Measurements from ENCODE around the gene RAB11FIP3. TPM values are rescaled to one million over a fixed set of nuclear protein-coding genes. Genes with fewer than 3 reads are reported as not detected.

Gene RAB11FIP3
- total and polyA plus RNA-seq, 10 of the 15 experiments (the other 5 are each of a cell fraction or from before 2014, with no cell fraction given) = 1.2 to 27.3 (median 7.7) TPM

DNA sequence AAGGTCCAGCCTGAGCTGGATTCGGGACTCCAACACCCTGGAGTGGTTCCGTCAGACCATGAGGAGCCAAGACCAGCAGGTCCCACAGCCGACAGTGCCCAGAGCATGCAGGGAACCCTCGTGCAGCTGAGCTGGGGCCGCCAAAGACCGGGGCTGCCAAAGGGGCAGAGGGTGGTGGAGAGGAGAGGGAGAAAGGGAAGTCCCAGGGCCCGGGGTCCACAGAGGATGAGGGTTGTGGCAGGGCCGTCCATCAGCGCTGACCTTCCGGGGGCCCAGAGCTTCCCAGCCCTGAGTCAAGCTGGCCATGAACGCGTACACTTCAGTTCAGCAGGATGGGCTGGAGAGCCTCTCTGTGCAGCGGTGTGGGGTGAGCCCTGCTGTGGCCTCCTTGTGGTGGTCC, 95.4 kb downstream of the RAB11FIP3 start (continued):
- TF ChIP-seq, protein P1, sequence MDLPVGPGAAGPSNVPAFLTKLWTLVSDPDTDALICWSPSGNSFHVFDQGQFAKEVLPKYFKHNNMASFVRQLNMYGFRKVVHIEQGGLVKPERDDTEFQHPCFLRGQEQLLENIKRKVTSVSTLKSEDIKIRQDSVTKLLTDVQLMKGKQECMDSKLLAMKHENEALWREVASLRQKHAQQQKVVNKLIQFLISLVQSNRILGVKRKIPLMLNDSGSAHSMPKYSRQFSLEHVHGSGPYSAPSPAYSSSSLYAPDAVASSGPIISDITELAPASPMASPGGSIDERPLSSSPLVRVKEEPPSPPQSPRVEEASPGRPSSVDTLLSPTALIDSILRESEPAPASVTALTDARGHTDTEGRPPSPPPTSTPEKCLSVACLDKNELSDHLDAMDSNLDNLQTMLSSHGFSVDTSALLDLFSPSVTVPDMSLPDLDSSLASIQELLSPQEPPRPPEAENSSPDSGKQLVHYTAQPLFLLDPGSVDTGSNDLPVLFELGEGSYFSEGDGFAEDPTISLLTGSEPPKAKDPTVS (IDR thresholded peaks at IDR 0.05; ENCODE audit: low read depth, low read length) = no peak

DNA sequence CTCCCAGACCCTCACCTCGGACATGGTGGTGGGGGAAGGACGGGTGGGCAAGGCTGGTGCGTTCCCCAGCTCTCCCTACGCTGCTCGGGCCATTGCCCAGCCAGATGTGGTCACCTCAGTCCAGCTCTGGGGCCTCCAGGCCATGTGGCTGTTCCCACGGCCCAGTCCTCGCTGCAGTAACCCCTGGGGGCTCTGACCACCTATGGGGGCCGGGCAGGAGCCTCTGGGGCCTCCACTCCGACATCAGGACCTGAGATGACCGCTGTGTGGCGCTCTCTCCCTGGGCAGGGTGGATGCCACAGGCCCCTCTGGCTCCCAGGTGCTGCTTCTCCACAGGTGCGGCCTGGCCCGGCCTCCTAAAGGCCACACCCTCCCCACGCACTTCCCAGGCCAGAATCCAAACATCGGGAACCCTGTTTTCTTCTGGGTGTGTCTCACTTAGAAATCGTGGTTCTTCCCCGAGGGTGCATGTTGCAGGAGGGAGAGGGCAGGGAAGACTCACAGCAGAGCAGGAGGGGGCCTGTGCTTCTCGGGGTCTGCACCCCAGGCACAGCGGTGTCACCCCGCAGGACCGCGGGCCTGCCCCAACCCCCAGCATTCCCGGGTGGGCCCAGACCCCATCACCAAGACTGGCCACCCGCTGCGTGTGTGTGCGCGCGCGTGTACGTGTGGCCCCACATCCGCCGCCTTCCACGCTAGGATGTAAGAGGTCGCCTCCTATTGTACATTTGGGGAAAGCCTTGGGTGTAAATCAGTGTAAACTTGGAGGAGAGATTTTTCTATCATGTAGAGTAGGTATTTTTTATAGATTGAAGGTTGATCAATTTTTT, 96.1 kb downstream of the RAB11FIP3 start:
- ChIA-PET SMC1A (ENCODE audit: uncharacterized antibody, unreplicated experiment) (no interaction called here), POLR2A (no interaction called here), CTCF (no interaction called here), RAD21 (ENCODE audit: unreplicated experiment) (no interaction called here)
- H3K9me3 ChIP-seq (replicated peaks; ENCODE audit: control insufficient read depth, insufficient read depth, low read length) = no peaks in the 10 kb centered on the region
- no peak overlapping the region for H3K9ac ChIP-seq (ENCODE audit: control insufficient read depth, insufficient read depth, low read length)
- no peak for ATAC-seq
- H3K36me3 ChIP-seq (ENCODE audit: control insufficient read depth in 2 of 2, insufficient read depth in 2 of 2, low read length in 1 of 2) = peaks cover 0 to 2% of the 10 kb centered on the region in 2 experiments; a peak in 3 of 4 replicates
- no peaks in the 10 kb centered on the region; the same call in 1 of the 2 replicates for H4K20me1 ChIP-seq (ENCODE audit: control insufficient read depth, insufficient read depth)
- H3K4me3 ChIP-seq = no peak overlapping the region
- no peak overlapping the region for H3K27ac ChIP-seq (ENCODE audit: control insufficient read depth, insufficient read depth)
- peaks cover 14% of the 10 kb centered on the region for H3K79me2 ChIP-seq (ENCODE audit: control insufficient read depth, insufficient read depth, low read length)
- intact Hi-C loops (cut with micrococcal nuclease; ENCODE audit: unreplicated experiment) = no loop called here
- no peaks in the 10 kb centered on the region for H3K27me3 ChIP-seq (replicated peaks in 1 of 2; ENCODE audit: control insufficient read depth in 2 of 2, insufficient read depth in 2 of 2, low read length in 1 of 2)
- FAIRE-seq = no peak
- in situ Hi-C loops (cut with MboI) = no loop called here
- DNase-seq (ENCODE audit: low read depth, low spot score) = no peak
- no peak overlapping the region for H2AFZ ChIP-seq (ENCODE audit: control insufficient read depth, low read depth, low read length)
- 87% methylated on average over 34 of the region's 34 CpGs for WGBS (ENCODE audit: insufficient coverage, insufficient replicate concordance, low lambda C conversion rate, missing lambda C conversion rate)
- no TSS peak for BruUV-seq (replicated peaks)
- no peak overlapping the region for H3K4me2 ChIP-seq (ENCODE audit: control insufficient read depth, insufficient read depth)
- peaks cover 25% of the 10 kb centered on the region for H3K4me1 ChIP-seq (ENCODE audit: control insufficient read depth, insufficient read depth, low read length)
- TF ChIP-seq, protein P2, sequence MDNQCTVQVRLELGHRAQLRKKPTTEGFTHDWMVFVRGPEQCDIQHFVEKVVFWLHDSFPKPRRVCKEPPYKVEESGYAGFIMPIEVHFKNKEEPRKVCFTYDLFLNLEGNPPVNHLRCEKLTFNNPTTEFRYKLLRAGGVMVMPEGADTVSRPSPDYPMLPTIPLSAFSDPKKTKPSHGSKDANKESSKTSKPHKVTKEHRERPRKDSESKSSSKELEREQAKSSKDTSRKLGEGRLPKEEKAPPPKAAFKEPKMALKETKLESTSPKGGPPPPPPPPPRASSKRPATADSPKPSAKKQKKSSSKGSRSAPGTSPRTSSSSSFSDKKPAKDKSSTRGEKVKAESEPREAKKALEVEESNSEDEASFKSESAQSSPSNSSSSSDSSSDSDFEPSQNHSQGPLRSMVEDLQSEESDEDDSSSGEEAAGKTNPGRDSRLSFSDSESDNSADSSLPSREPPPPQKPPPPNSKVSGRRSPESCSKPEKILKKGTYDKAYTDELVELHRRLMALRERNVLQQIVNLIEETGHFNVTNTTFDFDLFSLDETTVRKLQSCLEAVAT (IDR thresholded peaks at IDR 0.05) = no peak
- TF ChIP-seq ZSCAN29 (IDR thresholded peaks at IDR 0.05) (no peak), BCL11A (IDR thresholded peaks at IDR 0.05; ENCODE audit: low read depth, low read length) (no peak), SREBF1 (IDR thresholded peaks at IDR 0.05; ENCODE audit: low read length) (no peak), NBN (IDR thresholded peaks at IDR 0.05) (no peak), POLR2AphosphoS2 (IDR thresholded peaks at IDR 0.05; ENCODE audit: low read depth, low read length) (no peak), RUNX3 (IDR thresholded peaks at IDR 0.05; ENCODE audit: low read length) (no peak), MXI1 (IDR thresholded peaks at IDR 0.05; ENCODE audit: low read depth, low read length) (no peak), NFXL1 (IDR thresholded peaks at IDR 0.05; ENCODE audit: borderline replicate concordance) (no peak), FOXM1 (IDR thresholded peaks at IDR 0.05; ENCODE audit: low read depth, low read length) (no peak), ZNF207 (IDR thresholded peaks at IDR 0.05; ENCODE audit: borderline replicate concordance) (no peak), KDM1A (IDR thresholded peaks at IDR 0.05; ENCODE audit: borderline replicate concordance) (no peak)
- TF ChIP-seq, protein P3, sequence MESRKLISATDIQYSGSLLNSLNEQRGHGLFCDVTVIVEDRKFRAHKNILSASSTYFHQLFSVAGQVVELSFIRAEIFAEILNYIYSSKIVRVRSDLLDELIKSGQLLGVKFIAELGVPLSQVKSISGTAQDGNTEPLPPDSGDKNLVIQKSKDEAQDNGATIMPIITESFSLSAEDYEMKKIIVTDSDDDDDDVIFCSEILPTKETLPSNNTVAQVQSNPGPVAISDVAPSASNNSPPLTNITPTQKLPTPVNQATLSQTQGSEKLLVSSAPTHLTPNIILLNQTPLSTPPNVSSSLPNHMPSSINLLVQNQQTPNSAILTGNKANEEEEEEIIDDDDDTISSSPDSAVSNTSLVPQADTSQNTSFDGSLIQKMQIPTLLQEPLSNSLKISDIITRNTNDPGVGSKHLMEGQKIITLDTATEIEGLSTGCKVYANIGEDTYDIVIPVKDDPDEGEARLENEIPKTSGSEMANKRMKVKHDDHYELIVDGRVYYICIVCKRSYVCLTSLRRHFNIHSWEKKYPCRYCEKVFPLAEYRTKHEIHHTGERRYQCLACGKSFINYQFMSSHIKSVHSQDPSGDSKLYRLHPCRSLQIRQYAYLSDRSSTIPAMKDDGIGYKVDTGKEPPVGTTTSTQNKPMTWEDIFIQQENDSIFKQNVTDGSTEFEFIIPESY (IDR thresholded peaks at IDR 0.05) = no peak
- TF ChIP-seq, protein P4, sequence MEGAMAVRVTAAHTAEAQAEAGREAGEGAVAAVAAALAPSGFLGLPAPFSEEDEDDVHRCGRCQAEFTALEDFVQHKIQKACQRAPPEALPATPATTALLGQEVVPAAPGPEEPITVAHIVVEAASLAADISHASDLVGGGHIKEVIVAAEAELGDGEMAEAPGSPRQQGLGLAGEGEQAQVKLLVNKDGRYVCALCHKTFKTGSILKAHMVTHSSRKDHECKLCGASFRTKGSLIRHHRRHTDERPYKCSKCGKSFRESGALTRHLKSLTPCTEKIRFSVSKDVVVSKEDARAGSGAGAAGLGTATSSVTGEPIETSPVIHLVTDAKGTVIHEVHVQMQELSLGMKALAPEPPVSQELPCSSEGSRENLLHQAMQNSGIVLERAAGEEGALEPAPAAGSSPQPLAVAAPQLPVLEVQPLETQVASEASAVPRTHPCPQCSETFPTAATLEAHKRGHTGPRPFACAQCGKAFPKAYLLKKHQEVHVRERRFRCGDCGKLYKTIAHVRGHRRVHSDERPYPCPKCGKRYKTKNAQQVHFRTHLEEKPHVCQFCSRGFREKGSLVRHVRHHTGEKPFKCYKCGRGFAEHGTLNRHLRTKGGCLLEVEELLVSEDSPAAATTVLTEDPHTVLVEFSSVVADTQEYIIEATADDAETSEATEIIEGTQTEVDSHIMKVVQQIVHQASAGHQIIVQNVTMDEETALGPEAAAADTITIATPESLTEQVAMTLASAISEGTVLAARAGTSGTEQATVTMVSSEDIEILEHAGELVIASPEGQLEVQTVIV (IDR thresholded peaks at IDR 0.05; ENCODE audit: borderline replicate concordance, partially characterized antibody) = no peak
